HG03575 (cell line): ENCODE data around the gene TRMT61A.

ENCODE experiments used
- ATAC-seq: cut with Tn5 transposase; IDR thresholded peaks from one replicate; pipeline ENCODE4 v1.9.1; 2021; ENCODE audit not compliant: unreplicated experiment, insufficient number of reproducible peaks, low FRiP score; ENCODE audit errors: extremely low read depth

TRMT61A gene

DNA sequence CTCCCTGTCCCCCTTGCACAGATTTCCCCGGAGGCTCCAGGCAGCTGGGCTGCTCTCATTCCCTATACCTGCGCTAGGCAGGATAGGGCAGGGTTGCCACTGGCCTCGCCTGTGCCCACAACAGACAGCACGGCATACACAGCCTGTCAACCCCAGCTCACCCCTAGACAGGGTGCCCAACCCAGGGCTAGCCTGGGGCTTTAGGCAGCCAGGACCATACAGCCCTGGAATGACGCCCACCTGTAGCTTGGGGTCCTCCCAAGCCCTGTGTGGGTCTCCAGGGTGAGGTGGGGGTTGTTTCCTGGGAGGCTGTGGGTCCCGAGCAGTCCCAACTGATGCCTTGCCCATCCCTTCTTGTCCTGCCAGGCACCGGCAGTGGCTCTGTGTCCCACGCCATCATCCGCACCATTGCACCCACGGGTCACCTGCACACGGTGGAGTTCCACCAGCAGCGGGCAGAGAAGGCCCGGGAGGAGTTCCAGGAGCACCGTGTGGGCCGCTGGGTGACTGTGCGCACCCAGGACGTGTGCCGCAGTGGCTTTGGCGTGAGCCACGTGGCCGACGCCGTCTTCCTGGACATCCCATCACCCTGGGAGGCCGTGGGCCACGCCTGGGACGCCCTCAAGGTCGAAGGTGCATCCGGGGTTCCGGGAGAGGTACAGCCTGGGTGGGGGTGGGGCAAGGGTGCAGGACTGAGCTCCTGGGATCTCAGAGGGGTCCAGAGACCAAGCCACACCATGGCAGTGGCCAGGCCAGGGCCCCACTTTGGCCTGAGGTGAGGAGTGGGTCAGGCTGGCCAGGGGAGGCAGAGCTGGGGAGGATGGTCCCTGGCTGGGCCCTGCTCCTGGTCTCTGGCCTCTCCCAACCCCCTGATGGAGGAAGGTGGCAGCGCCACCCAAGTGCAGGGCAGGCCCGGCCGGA lies 3.5 kb downstream of the TRMT61A start:
- no peak for ATAC-seq

DNA sequence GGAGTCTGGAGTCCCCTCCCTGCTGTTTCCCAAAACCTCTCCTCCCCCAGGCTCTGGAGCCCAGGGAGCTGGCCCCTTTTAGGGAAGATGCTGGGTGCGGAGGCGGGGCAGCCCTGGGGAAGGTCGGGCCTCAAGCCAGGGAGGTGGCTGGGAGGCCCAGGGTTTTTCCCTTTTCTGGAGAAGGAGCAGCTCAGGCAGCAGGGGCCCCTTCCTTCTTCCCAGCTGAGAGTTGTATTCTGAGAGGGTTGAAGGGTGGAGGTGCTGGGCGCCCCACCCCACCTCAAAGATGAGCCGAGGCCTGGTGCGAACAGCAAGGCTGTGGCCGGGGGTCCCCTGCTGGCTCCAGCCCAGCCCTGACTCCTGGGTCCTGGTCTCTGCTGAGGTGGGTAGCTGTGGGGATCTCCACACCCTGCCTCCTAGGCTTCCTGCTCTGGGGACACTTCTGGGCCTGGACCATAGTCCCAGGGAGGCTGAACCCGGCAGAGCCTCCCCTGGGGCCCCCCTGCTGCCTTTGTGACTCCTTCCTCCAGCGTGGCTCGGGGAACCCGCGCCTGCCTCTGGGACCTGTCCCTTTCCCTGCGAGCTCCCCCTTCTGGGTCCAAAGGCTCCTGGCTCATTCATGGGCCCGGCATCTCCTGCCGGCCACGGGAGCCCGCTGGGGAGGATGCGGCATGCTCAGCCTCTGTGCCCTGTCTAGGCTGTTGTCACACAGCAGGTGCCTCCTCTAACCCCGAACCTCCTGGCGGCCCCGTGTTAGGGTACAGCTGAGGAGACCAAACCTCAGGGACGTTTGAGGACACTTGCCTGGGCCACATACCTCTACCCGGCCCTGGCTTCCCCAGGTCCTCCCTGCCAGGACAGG lies 4.4 kb downstream of the TRMT61A start:
- ATAC-seq, result no peak

DNA sequence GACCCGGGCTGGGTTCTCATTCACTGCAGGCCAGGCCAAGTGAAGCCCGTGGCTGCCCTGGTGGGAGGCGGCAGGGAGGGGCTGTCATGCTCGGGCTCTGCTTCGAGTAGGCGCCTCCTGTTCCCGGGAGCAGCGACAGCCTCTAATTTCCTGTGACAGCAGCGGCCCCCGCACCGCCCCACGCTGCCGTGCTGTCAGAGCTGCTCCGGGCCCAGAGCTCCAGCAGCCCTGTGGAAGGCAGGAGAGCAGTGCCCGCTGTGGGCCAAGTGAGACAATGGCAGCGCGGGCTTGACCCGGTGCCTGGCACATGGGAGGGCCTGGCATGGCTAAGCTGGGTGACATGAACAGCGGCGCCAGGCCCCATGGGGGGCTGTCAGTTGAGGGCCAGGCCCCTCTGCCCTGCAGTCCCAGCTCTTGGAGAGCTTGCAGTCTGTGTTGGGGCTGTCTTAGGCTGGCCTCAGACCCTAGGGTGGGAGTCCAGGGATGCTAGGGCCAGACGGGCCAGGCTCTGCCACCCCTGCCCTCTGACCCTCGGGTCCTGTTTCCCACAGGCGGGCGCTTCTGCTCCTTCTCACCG lies 5.1 kb downstream of the TRMT61A start:
- no peak for ATAC-seq

DNA sequence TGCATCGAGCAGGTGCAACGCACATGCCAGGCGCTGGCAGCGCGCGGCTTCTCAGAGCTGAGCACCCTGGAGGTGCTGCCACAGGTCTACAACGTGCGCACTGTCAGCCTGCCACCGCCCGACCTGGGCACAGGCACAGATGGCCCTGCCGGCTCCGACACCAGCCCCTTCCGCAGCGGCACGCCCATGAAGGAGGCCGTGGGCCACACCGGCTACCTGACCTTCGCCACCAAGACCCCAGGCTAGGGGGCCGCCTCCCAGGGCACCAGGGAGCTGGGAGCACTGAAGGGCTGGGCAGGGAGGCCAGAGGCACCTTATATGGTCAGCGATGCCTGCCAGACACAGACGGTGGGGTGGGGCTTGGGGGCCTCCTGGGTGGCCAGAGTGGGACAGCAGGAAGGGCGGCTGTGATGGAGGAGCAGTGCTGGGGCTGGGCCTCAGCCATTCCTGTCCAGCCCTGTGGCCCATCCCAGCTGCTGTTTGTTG lies 5.6 kb downstream of the TRMT61A start:
- ATAC-seq, result no peak

DNA sequence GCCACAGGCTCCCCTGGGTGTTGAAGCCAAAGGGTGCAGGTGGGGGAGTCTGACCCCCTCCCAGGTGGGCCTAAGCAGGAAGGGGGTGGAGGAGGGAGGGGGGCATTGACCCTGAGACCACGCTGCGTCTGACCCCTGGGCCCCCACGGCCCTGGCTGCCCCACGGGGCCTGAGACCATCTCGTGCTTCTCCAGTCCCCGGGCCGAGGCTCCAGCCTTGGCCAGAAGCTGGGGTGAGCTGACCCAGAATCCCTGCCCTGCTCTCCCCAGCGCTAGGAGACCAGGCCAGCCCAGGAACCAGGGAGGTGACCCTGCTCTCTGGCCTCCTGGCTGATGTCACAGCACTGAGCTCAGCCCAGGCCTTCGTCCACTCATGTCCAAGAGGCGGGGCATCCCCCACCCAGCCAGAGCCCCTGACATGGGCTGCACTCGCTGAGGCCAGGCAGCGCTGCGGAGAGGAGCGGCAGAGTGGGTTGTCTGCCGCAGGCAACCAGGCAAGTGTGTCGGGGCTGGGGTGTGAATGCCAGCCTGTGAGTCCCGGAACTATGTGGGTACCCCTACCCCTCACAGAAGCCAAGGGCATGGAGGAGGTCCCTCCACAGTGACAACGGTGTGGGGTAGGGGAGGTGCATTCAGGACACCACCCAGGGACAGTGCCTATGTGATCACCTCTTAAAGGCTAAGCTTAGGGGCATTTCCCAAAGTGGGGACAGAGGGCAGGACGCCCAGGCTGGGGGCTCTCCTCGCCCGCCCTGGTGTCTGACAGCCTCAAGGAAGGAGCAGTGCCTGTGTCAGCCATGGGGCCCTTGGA lies 6.3 kb downstream of the TRMT61A start:
- no peak for ATAC-seq

DNA sequence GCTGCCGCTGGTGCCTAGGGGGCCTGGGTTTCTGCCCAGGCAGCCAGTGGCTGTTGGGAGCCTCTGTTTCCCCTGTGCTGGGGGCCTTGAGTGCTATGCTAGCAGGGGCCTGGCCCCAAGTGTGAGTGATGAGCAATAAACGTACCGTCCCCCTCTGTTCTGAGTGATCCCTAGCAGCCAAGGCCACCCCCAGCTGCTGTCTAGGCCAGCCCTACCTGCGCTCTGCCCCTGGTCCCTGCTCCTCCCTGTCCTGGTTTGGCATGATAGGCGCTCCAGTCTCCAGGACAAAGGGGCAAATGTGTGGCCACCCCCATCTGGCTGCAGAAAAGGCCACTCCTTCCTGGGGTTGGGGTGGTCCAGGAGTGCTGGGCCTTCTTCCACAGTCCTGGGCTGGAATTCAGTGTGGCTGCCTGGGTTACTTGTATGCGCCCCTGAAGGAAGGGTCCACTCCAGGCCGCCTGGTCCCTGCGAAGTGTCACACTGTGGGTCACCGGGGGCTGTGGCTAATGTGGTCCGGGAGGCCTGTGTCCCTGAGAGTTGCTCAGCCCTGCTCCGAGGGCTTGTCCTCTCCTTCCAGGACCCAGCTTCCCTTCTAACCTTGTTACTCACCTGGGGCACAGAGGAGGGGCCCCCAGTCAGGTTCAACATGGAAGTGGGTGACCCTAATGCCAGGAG lies 7.0 kb downstream of the TRMT61A start:
- no peak for ATAC-seq

DNA sequence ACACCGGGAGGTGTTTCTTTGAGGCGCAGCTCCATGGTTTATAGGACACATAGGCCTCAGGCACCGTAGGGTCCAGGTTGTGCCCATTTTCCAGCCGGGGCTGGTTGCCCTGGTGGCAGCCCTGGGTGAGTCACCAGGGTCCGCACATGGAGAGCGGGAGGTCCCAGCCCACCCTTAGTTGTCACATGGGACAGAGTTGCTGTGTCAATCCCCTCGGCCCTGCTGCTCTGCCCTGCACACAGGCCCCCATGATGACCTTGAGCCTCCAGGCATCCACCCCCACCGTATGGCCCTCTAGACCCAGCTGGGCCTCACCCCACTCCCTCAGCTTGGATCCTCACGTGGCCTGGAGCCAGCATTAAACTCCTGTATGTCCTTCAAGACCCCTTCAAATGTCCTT lies 7.7 kb downstream of the TRMT61A start:
- no peak for ATAC-seq

DNA sequence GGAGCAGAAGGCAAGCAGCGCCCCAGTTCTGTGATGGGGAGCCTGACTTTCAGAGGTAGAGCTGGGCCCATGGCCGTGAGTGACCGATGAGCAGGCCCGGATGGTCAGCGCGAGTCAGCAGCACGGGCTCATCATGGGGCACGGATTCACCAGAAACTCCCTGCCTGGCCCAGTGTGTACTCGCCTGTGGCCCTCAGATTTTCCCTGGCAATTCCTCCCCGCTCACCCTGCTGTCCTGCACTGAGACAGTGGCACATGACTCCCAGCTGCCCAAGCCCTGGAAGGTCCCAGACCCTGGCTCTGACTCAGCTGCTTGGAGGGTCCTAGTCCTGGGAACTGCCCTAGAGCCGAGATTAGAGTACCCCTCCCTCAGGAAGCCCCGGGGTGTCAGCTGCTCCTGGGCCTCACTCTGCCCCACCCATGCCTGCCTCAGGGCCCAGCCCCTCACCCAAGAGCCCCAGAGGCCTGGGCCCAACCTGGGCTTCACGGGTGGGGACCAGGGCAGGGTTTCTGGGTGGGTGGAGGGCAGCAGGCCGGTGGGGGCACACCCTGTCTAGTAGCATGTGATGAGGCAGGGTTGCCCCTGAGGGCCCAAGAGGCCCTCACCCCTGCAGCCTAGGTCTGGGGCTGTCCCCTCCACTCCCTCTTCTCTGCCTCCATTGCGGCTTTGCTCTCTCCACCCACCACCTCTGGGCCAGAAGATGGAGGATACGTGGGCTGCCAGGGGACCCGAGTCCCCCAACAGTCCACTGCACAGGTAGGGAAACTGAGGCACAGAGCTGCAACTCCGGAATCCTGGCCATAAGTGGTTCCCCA lies 8.4 kb downstream of the TRMT61A start:
- ATAC-seq, result no peak

DNA sequence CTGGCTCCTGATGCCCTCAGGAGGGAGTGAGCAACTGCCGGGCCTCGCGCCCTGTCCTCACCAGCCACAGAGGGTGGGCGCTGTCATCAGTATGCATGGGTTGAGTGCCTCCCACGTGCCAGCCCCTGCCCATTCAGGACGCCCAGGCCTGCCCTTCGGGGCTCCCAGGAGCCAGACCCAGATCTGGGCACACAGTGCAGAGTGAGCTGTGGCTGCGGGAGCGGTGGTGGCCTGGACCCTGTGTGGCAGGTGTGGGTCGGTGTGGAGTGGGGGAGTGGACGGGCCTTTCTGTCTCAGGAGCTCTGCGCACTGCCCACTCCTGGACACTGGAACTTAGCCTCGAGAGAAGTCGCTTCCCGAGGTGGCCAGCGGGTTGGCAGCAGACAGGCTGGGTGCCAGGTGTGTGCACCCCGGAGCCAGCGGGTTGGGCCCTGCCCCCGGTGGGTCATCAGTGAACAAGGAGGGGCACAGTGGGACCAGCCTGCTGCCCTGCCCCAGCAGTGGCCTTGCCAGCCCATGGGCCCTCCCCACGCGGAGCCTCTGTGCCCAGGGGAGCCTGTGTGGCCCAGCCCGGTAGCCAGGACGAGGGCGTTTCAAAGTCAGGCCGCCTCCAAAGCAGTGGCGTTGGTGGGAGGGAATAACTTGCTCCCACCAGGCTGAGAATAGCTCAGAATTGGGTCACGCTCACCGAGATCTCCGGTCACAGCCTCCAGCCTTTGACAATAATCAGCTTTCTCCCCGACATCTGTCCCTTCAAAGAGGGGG lies 9.5 kb downstream of the TRMT61A start:
- no peak for ATAC-seq

DNA sequence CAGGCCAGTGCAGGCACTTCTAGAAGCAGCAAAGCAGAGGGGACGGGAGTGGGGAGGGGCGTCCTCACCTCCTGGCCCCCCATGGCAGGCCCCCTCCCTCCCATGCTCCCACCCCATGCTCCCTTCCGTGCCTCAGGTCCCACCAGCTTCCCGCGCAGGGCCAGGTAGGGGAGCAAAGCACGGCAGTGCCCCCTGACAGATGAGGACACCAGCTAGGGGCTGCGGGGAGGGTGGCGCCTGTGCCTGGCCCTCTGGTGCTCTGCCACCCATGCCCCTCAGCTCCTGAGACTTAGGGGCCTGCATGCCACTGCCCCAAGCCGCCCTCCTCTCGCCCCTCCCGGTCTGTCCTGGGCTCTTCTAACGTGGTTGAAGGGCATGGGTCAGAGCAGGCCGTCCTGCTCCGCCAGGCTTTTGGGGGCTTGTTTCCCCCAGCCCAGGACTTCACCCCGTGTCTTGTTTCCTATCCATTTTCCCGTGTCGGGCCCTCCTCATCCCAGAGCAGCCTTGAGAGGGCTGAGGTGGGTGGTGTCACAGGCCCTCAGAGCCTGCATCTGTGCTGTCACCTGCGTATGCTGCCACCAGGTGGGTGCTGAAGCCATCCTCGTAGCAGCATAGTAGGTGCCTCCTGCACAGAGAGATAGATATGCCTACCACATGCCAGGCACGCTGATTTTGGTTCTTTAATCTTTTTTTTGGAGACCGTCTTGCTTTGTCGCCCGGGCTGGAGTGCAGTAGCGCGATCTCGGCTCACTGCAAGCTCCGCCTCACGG lies 10.2 kb downstream of the TRMT61A start:
- no peak for ATAC-seq

DNA sequence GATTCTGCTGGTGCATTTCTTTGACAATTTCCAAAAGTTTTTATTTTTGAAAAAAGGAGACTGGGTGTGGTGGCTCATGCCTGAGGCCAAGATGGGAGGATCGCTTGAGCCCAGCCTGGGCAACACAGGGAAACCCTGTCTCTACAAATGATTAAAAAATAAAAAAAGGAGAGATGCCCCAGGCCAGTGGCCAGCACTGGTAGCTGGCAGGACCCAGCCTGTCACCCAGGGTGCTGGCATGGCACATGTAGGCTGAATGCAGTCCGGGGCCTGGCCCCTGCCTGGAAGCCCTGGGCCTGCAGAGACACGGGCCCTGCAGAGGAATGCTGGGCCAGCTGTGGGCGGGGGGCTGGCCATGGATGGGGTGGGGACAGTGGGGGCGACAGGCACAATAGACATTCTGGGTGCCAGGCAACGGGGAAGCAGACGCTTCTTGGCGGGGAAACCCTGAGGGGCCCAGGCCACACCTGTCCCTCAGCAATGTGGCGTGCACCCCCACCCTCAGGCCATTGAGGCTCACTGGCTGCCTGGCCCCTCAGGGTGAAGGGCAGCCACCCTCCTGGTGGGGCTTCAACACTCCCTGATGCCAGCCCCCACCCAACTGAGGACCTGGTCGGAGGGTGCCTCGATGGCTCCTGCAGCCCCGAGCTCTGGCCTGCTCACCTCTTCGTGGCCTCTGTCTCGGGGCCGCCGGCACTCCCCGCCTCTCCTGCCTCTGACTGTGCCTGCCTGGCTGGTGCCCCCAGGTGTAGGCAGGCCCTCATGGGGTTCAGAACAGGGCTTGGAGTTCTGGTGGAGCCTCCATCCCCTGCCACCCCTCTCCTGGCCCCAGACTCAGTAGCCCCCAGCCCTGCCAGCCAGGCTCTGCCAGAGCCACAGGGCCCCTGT lies 12.1 kb downstream of the TRMT61A start:
- no peak for ATAC-seq

DNA sequence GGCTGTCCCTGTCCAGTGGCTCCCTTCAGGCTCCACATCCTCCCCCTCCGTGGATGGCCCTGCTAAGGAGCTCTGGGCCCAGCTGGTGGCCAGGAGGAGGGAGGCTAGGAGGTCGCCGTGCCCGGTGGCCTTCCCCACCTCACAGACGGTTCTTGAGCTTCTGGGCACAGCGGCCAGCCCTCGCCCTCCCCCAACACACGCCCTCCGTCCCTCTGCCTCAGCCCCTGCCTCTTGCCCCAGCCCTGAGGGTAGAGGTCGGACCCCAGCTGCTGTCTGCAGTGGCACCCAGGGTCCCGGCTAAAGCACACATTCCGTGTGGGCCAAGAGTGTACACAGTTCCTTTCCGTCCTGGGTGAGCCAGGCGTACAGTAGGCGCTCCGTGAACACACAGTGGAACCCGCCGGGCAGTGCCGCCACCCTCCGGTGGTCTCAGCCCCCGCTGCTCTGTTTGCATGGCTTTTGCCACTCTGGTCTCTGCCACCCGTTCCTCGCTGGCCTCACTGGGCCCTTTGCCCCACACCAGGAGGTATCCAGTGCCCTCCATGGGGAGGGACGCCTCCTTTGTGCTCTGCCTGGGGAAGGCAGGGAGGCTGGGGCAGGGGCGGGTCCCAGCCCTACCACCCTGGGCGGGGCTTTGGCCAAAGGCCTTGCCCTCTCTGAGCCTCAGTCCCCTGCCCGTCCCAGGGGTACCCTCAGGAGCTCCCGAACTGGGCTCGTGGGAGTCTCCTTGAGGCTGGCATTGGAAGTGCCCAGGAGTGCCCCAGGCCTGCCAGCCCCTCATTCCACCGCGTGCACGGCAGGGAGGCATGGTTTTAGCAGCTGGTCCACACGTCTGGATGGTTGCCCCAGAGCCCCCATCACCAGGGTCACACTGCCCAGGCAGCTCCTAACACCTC lies 13.0 kb downstream of the TRMT61A start:
- ATAC-seq, result no peak

DNA sequence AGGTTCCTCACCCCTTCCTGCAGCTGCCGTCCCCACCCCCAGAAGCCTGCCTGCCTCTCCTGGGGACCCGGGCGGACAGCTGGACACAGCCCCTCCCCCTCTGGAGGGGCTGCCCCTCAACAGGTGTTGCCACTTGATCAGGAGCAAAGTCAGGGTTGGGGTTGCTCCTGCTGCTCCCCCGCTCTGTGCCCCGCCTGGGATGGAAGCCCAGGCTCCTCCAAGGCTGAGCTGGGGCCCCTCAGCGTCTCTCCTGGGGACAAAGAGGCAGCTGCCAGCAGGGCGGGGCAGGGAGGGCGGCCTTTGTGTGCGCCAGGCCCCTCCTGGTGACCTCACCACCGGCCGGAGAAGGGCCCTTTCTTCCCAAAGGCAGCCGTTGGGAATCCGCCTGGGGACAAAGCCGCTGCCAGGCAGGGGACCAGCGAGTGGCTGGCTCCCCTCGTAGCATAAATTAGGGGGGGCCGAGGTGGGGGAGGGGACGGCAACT lies 13.7 kb downstream of the TRMT61A start:
- ATAC-seq, result no peak

DNA sequence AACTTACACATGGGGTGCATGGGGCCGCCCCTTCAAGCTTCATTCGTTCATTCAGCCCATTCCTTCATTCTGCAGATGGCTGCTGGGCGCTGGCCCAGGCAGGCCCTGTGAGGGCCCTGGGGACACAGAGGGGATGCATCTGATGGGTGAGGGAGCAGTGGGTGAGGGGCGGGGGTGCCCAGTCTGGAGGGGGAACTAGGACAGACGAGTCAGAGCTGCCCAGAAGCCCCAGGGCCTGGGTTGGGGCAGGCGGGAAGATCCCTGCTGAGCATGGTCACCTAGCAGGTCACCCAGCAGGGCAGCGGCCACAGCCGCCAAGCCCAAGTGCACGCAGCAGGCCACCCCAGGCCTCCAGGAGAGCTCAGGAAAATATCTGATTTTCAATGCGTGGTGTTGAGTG lies 14.1 kb downstream of the TRMT61A start:
- ATAC-seq, result no peak
